D721Med (cell line): Measurements from ENCODE around the gene BZW1.

Experiments used
- DNase-seq: peaks from one replicate; pipeline ENCODE4 v3.0.0; 2011; ENCODE audit warnings: low spot score; ENCODE audit not compliant: insufficient read length
- FAIRE-seq: peaks from 2 replicates; lab custom pipeline; 2011; peaks lifted over from hg19 to GRCh38; lab: Jason Lieb, UNC
- TF ChIP-seq, protein P1 (sequence below): IDR thresholded peaks from 2 replicates; pipeline ENCODE4 v1.5.1; 2012; ENCODE audit warnings: mild to moderate bottlenecking, control low read depth; ENCODE audit not compliant: insufficient read depth; ENCODE audit errors: missing control alignments

BZW1 gene

DNA sequence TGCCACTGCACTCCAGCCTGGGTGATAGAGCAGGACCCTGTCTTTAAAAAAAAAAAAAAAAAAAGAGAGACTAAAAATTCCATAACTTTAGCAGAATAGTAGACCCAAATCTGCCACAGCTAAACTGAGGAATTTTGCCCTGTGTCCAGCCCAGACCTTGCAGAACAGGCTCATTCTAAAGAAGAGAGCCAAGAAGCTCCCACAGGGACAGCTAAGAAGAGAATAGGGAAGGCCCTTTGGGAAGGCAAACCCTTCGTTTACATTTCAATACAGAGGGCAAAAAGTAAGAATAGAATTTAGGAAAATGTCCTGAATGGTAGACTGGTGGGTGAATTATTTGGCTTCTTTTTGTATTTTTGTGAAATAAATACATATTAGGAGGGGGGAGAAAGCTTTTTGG is 21.5 kb upstream of the BZW1 start:
- TF ChIP-seq, protein P1, sequence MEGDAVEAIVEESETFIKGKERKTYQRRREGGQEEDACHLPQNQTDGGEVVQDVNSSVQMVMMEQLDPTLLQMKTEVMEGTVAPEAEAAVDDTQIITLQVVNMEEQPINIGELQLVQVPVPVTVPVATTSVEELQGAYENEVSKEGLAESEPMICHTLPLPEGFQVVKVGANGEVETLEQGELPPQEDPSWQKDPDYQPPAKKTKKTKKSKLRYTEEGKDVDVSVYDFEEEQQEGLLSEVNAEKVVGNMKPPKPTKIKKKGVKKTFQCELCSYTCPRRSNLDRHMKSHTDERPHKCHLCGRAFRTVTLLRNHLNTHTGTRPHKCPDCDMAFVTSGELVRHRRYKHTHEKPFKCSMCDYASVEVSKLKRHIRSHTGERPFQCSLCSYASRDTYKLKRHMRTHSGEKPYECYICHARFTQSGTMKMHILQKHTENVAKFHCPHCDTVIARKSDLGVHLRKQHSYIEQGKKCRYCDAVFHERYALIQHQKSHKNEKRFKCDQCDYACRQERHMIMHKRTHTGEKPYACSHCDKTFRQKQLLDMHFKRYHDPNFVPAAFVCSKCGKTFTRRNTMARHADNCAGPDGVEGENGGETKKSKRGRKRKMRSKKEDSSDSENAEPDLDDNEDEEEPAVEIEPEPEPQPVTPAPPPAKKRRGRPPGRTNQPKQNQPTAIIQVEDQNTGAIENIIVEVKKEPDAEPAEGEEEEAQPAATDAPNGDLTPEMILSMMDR = no peak
- FAIRE-seq (no peak), DNase-seq (no peak)

DNA sequence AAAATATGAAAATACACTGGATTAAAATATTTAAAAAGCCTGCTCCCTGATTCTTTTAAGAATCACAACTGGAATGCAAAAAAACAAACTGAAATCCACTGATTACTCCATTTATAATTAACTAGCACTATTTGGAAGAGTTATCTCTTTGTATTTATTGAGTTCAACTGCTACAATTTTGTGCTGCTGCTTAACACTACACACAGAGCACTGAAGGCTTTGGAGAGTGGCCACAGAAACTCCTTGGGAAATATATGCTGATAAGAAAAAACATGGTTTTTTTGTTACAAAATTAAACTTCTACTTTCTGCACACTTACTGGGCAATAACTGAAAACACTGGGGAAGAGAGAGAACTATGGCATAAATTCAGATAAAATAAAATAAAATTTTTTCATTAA is 19.8 kb upstream of the BZW1 start:
- TF ChIP-seq, protein P1 = no peak
- no peak for FAIRE-seq
- DNase-seq = no peak

DNA sequence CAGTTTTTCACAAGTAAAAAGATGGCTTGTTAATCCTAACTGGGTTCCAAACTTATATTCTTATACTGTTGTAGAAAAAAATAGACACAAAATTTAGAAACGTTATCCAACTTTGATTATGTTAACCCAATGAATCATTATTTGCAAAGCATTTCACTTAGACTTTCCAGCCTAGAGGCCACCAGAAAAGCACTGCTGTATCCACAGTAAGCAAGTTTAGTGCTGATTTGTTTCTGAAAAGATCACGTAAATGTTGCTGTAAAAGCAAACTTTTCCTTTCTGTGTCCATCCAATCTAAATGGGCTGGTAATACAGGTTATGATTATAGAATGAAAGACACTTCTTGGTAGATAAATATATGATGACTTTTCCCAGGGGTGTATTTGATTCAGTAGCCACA is 17.6 kb upstream of the BZW1 start:
- TF ChIP-seq, protein P1 = no peak
- FAIRE-seq (no peak), DNase-seq (no peak)

DNA sequence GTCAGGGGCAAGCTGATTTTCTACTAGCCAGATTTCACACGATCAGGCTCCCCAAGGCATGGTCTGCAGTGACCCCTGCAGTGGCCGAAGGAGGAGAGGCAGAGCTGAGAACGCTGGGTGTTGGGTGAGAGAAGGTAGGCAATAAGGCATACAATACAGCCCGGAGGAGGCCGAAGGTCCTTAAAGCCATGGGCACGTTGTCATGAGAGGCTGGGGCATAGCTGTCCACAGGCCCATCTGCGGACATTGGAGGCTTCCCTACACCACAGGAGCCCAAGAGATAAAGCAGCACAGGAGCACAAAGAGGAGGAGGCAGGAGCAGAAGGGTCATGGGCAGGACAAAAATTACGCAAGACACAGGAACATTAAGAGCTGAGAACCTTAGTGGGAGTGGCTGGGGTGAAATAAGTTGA is 16.7 kb upstream of the BZW1 start:
- DNase-seq (no peak), FAIRE-seq (no peak)
- TF ChIP-seq, protein P1 = no peak

DNA sequence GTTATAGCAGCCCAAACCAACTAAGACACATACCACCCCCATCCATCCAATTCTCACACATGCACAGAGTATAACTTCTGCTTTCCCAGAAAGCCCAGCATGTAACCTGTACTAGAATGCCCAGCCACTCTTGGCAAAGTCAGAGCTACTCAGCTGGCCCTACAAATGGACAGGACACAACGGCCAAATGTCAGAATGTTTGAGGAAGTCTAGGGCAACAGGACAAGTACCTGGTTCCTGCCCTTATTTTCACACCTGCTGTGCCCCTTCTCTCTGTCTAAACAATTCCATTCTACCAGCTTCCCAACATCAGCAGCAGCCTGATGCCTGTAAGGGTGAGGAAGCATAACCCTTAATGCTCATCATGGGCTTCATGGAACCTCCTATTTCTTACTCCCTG is 15.1 kb upstream of the BZW1 start:
- TF ChIP-seq, protein P1 = no peak
- no peak for FAIRE-seq
- no peak for DNase-seq

DNA sequence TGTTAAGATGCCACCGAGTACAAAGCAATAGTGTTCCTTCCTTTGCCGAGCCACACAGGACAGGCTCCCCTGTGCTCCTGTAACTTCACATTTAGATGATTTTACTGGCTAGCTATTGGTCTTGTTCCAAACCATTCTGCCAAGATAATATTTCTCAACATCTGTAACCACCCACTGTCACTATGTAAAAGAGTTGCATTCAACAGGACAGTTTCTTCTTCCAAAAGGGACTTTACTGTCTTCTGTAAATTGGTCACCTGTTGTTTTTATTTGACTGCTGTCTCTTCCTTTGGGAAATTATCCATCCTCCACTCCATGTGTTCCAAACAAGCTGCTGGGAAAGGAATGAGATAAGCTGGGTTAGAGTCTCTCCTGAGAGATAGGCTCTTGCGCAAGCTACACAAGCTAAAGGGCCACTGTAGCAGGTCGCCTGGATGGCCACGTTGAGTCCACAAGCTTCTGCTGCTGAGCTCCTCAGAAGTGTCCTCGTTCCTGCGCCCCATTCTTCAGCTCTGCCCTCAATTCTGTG is 14.4 kb upstream of the BZW1 start:
- FAIRE-seq (no peak), DNase-seq (no peak)
- TF ChIP-seq, protein P1 = no peak

DNA sequence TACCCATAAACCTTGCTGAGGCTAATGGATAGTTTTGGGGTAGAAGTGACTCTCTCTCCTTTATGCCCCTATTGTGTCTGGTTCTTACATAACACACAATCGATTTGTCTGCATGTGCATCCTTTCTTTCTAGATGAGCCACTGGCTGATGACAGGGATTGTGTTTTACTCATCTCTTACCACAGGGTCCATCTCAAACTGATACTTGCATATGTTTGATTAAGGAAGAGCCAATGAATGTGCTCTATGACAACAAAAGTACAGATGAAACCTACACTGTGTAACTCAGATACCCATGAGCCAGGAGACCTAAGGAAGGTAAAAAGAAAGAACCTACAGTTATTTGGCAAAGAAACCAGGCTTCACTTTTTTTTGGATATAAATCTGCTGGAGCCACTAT is 13.2 kb upstream of the BZW1 start:
- DNase-seq (no peak), FAIRE-seq (no peak)
- TF ChIP-seq, protein P1 = no peak
